GM10266 (cell line): ENCODE measurements around the gene OR6A2.

Experiments
- DNase-seq: peaks from one replicate; pipeline ENCODE4 v3.0.0; 2012; ENCODE audit errors: extremely low spot score
- CTCF ChIP-seq: IDR thresholded peaks from 2 replicates; pipeline ENCODE4 v1.5.1; 2012; ENCODE audit warnings: mild to moderate bottlenecking, low read depth; ENCODE audit not compliant: control insufficient read depth, insufficient read depth; ENCODE audit errors: missing control alignments

Gene OR6A2

GRCh38 chr11:6757373-6757967 lies 42.0 kb downstream of the OR6A2 start:
- DNase-seq = peak; percentile 41
- TF ChIP-seq CTCF = peak; percentile 76

- no peak for TF ChIP-seq CTCF
- DNase-seq = no peak
These were observed 43.5 kb downstream of the OR6A2 start for GRCh38 chr11:6755953-6756347.

- TF ChIP-seq CTCF = peak; percentile 85
- DNase-seq = peak; percentile 32
These were observed 44.1 kb downstream of the OR6A2 start for GRCh38 chr11:6755303-6755952.

GRCh38 chr11:6747097-6747668 lies 52.3 kb downstream of the OR6A2 start:
- TF ChIP-seq CTCF = no peak
- DNase-seq = no peak

GRCh38 chr11:6746626-6747025 lies 52.9 kb downstream of the OR6A2 start:
- TF ChIP-seq CTCF = no peak
- no peak for DNase-seq

GRCh38 chr11:6746086-6746618 lies 53.3 kb downstream of the OR6A2 start:
- DNase-seq = peak; percentile 35
- no peak for TF ChIP-seq CTCF

GRCh38 chr11:6745465-6746015 lies 53.9 kb downstream of the OR6A2 start:
- TF ChIP-seq CTCF = no peak
- DNase-seq = peak; percentile 23
